ENCODE measurements around the gene ARHGEF25.

Gene ARHGEF25

DNA sequence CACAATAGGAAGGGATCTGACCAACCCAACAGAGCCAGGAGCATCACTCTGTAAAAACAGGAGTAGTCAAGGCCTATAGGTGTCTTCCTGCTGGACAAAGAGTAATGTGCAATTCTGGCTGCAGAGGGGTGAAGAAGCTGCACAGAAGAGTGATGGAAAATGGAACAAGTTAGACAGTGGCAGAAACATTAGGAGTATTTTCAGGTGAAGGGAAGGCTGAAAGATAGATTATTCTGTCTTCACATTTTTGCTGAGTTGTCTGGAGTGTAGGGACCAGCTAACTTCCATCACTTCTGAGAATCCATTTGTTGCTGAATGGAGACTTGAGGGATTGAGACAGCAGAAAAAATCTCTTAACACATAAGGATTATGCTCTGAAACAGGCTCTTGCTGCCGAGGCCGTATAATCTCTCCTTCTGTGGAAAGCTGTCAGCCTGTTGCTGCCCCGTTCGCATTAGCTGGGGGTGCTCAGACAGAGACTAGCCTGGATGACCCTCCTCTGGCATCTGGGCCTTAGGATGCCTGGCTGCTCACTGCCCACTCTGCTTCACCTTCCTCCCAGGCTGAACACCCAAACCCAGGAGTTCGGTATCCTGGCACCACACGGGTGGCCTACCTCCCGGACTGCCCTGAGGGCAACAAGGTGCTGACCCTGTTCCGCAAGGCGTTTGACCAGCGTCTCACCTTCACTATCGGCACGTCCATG is 3.1 kb upstream of the ARHGEF25 start:
- TF ChIP-seq, protein P1, sequence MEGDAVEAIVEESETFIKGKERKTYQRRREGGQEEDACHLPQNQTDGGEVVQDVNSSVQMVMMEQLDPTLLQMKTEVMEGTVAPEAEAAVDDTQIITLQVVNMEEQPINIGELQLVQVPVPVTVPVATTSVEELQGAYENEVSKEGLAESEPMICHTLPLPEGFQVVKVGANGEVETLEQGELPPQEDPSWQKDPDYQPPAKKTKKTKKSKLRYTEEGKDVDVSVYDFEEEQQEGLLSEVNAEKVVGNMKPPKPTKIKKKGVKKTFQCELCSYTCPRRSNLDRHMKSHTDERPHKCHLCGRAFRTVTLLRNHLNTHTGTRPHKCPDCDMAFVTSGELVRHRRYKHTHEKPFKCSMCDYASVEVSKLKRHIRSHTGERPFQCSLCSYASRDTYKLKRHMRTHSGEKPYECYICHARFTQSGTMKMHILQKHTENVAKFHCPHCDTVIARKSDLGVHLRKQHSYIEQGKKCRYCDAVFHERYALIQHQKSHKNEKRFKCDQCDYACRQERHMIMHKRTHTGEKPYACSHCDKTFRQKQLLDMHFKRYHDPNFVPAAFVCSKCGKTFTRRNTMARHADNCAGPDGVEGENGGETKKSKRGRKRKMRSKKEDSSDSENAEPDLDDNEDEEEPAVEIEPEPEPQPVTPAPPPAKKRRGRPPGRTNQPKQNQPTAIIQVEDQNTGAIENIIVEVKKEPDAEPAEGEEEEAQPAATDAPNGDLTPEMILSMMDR (IDR thresholded peaks at IDR 0.05): no peak

DNA sequence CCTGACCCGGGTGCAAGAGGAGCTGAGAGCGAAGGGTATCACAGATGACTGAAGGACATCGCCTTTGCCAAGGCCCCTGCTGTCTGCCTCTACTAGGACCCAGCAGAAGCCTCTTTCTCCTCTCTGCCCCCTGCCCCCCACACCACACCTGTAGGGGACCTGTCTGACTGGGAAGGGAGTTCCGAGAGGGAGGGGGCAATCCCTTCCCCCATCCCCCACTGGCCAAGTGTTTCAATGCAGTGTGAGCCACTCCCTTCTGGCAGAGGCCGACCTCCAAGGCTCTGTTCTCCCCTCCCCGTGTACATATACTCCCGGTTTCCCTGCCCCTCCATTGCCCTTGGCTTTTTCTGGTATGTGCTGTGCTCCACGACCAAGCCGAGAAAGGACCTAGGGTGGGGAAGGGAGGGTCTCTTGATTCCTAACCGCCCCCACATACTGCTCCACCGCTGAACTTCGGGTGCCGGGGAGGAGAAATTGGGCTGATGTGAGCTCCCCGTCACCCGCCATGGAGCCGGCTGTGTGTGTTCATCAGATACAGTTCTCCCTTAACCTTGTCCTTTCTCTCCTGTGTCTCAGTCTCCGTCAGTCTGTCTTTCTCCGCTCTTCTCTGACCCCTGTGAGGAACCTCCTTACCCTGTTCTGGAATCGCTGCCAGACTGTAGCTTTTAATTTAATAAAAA is 2.0 kb upstream of the ARHGEF25 start:
- TF ChIP-seq, protein P1 (IDR thresholded peaks at IDR 0.05): no peak

DNA sequence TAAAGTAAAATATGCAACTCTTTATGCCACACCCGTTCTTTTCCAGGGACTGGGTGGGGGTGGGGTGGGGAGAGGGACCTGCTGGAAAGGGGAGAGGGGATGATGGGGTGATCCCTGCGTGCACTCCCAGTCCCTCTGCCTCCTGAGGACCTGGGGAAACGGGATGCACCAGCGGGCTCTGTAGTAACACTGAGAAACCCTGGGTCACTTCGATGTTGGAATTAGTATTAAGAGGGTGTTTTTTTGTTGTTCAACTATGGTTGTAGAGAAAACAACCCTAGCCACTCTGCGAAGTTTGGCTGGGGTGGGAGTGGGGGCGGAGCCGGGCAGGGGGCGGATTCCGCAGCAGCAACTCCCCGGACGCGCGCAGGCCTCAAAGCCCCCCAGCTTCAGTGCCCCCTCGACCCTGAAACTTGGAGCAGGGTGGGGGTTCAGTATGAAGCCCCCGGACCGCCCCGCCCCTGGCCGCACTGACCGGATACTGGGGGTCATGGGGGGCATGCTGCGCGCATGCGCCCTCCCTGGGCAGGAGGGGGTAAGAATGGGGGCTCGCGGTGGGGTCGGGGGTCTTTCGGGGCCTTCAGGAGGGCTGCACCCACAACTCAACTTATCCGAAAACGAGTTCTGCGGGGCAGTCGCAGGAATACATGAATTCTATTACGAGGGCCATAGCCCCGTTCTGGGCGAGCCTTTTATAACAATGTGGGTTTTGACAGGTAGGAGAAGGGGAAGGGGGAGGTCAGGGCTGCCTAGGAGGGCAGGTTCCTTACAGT is 1.3 kb upstream of the ARHGEF25 start:
- TF ChIP-seq, protein P1 (IDR thresholded peaks at IDR 0.05): no peak

DNA sequence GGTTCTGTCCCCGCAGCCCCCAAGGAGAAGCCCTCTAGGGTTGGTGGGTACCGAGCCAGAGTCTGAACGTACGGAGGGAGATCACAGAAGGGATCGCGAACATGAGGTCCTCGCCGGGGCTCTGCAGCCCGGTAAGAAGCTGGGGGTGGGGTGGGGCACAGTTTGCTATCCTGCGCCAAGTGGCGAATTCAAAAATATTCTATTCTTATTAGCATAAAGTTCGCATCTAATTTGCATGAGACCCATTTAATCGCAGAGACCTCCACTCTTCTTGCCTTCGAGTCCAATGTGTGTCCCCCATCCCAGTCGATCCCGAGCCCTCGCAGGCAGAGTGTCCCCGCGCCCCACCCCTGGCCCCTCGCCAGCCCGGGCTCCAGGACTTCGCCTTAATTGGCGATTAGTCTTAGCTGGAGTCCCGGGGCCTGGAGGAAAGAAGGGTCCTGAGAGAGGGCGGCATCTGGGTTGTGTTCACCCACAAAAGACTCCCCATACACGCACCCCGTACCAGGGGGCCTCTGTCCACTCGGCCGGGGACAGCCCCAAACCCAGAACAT is 604 bp upstream of the ARHGEF25 start:
- TF ChIP-seq, protein P1 (IDR thresholded peaks at IDR 0.05): no peak

DNA sequence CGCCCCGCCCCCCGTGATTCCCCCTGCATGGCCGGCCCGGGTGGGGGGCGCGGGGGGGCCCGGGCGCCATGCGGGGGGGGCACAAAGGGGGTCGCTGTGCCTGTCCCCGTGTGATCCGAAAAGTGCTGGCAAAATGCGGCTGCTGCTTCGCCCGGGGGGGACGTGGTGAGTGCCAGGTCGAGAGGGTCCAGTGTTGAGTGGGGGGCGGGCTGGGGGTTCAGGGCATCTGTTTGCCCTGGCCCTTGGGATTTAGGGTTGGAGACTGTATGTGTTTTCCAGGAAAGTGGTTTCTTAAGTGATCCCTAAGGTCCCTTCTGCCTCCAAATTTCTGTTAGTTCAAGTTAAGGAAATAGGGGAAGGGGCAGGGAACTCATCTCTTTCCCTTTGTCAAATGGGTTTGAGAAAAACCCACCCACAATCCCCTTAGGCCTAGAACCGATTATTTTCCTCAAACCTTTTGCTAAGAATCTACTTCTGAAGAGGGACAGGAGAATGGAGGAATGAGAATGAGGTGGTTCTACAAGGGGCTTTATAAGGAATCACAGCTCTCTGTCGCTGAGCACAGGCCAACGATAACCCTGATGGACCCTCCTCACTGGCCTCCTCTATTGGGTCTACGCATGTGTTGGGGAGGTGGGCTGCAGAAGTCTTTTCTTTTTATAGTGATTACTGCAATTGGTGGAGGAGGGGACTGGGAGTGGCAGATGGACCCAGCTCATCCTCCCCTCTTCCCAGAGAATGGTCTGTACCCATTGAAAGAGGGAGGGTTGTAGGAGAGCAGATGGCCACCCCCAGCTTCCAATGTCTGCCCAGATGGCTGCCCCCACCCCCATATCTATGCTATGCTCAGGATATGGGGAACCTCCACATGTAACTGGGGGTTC is 834 bp downstream of the ARHGEF25 start:
- TF ChIP-seq, protein P1 (IDR thresholded peaks at IDR 0.05): no peak

DNA sequence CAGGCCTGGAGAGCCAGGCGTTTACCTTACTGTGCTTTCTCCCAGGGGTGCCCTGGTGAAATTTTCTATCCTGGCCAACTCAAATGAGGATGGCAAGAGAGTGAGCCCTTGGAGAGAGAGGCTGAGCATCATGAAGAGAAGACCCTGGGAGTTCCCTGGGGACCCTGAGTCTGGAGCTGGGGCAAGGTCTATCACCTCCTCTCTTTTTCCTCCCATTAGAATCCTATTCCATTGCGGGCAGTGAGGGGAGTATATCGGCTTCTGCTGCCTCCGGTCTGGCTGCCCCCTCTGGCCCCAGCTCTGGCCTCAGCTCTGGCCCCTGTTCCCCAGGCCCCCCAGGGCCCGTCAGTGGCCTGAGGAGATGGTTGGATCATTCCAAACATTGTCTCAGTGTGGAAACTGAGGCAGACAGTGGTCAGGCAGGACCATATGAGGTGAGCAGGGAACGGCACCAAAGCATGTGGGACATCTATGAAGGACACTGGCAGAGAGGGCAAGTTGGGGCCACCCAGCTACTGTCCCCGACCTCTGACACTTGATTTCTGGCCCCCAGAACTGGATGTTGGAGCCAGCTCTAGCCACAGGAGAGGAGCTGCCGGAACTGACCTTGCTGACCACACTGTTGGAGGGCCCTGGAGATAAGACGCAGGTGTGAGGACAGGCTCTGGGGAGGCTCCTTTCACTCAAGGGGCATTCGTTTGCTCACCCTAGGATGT is 1.6 kb downstream of the ARHGEF25 start:
- TF ChIP-seq, protein P1 (IDR thresholded peaks at IDR 0.05): no peak
